ENCODE results near the gene RHCG.
"Not testable (repeated sequence)": the region's sequence is repeated elsewhere in the genome, so short reads cannot be mapped to it uniquely, and the experiment has no call there.

RHCG gene

DNA sequence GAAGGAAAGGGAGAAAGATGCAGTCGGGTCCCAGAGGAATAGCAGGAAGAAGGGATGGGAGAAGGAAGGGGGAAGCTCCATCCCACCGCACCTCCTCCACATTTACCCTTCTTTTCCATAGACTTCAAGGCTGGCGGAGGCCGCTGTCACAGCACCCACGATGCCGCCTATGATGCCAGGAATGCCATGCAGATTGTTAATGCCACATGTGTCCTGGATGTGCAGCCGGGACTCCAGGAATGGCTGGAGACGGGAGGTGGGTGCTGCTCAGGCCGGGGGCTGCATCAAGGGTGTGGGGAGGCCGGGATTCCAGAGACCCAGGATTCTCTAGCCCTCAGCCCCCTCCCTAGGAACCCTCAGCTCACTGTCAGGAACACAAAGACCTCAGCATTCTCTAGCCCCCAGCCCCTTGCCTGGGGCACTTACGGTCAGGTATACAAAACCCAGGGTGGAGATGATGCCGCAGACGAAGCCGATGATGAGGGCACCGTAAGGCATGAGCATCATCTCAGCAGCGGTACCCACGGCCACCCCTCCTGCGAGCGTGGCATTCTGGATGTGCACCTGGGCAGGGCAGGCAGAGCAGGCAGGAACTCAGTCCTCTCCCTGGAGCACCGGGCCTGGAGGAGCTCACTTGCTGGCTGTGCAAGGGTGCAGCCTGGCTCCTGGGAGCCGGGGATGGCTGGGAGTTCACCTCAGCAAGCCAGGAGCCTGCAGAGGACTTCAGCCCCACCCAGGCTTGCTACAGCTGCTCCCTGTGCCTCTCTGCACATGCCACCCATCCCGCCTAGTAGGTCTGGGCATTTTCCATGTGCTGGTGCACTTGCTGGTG, 18.8 kb downstream of the RHCG start:
- no peak for DNase-seq (ENCODE audit: low read depth)

GRCh38 chr15:89475661-89476060, 20.7 kb downstream of the RHCG start:
- DNase-seq (ENCODE audit: low read depth) = no peak

GRCh38 chr15:89472785-89473256, 23.6 kb downstream of the RHCG start:
- DNase-seq (ENCODE audit: low read depth) = no peak

GRCh38 chr15:89469426-89470096, 26.8 kb downstream of the RHCG start:
- DNase-seq (ENCODE audit: low read depth) = no peak

GRCh38 chr15:89468813-89469212, 27.6 kb downstream of the RHCG start:
- DNase-seq (ENCODE audit: low read depth) = not testable (repeated sequence)

DNA sequence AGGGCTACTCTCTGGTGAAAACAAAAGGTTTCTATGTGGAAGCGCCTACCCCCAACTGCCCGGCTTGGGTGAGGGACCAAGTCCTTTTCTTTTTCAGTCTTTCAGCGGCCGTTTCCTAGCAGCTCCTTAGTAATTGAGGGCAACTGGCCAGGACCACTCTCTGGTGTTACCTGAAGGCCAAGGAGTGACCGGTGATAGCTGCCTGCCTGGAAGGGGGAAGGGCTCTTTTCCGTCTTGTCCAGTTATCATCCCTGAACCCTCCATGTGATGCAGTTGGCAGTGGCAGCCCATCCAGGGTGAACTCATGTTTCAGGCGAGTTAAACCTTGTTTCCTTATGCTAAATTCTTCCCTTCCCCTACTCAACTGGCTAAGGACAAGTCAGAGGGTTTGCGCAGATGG, 33.3 kb downstream of the RHCG start:
- no peak for DNase-seq (ENCODE audit: low read depth)

DNA sequence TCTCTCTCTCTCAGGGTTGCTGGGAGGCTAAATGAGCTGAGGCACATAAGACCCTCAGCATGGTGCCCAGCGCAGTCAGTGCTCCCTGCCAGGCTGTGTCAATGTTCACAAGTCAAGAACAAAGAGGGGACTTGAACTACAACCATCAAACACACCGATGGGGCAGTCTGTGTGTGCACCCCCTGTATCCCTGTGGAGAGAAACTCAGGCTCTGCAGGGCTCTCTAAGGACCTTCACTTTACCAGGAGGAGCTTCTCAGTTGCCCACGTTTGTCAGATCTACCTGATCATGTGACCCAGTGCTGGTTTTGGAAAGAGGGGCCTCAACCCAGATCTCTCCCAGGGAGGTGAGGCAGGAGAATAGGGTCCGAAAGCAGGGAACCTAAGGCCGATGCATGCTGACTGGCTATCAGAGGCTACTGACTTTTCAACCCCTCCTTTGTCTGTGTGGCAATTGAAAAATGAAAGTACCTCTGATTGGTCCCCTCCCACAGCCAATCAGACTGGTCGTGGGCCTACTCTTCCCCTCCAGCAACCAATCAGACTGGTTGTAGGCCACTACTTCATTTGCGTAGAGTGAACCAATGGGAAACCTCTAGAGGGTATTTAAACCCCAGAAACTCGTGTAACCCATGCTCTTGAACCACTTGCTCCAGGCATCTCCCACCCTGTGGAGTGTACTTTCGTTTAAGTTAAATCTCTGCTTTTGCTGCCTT, 34.0 kb downstream of the RHCG start:
- no peak for DNase-seq (ENCODE audit: low read depth)

- DNase-seq (ENCODE audit: low read depth) = no peak
Measured at GRCh38 chr15:89461386-89461785, 35.0 kb downstream of the RHCG start.

- DNase-seq (ENCODE audit: low read depth) = no peak
Measured at GRCh38 chr15:89460048-89460447, 36.3 kb downstream of the RHCG start.

DNA sequence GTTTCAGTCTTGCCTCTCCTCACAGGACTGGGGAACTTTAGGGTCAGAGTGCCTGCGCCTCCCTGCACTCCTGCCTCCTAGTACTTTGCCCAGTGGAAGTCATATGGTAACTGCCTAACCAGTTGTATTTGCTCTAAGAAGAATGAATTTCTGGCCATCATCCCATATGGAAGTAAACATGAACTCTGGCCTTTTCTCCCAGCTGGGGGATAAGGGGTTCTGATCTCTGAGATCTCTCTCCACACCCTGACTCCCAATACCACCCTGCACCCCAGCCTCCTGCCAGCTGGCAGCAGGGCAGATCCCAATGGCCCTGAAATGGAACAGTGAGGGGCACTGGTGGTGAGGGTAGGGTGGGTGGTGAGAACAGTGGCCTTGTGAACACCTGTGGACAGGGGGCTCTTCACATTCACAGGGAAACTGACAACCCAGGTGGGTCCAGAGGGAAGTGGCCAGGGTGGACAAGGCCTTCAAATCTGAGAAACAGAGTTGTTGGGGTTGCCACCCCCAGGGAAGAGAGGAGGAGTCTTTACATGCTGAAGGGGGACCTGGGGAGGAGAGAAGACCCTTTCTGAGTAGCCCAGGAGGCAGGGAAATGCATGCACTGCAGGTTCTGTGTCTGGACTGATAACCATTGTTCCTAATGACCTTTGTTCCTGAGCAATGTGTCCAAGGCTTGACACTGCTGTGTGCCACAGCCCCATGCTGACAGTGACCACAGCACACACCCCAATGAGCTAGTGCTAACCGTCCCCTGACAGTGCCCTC, 36.9 kb downstream of the RHCG start:
- DNase-seq (ENCODE audit: low read depth) = no peak

GRCh38 chr15:89458440-89458839, 37.9 kb downstream of the RHCG start:
- DNase-seq (ENCODE audit: low read depth) = no peak

- no peak for DNase-seq (ENCODE audit: low read depth)
Measured at GRCh38 chr15:89457086-89457485, 39.3 kb downstream of the RHCG start.

DNA sequence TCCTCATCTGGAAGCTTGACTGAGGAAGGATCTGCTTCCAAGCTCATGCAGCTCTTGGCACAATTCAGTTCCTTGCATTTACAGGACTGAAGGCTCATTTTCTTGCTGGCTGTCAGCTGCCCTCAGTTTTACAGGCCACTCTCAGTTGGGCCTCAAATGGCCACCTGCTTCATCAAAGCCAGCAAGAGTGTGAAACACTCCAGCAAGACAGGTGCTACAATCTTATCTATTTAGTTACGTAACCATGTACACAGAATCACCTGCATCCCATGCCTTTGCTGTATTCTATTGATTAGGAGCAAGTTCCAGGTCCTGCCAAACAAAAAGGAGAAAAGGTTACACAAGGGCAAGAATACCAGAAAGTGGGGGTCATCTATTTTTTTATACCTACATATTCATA, 40.8 kb downstream of the RHCG start:
- no peak for DNase-seq (ENCODE audit: low read depth)

DNA sequence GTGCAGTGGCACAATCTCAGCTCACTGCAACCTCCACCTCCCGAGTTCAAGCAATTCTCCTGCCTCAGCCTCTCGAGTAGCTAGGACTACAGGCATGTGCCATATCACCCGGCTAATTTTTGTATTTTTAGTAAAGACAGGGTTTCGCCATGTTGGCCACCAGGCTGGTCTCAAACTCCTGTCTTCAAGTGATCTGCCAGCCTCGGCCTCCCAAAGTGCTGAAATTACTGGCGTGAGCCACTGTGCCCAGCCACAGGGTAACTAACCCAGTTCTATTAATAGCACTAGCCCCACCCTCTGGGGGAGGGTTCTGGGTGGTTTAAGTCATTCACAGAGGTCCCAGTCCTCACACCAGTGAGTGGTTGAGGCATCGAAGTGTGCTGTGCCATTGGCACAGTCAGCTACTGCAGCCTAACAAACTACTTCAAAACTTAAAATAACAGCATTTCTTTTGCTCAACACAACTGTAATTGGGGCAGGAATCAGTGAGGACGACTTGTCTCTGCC, 44.0 kb downstream of the RHCG start:
- no peak for DNase-seq (ENCODE audit: low read depth)

DNA sequence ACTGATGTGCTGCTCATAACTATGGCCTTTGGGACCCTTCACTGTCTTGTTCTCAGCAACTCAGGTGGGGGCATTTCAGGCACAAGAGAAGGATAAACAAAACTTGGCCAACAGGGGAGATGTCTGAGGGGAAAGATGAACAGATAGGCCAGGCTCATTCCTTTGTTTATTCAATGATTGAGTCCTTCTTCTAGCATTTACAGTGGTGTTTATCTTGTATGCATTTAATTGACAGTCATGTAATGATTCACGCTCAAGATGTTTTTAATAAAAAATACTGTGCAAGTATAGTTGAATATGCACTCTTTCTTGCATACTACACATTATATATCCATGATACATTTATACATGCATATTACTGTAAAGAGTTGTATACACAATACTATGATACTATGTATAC, 44.5 kb downstream of the RHCG start:
- no peak for DNase-seq (ENCODE audit: low read depth)

- no peak for DNase-seq (ENCODE audit: low read depth)
Measured at GRCh38 chr15:89450076-89451006, 46.0 kb downstream of the RHCG start.

- no peak for DNase-seq (ENCODE audit: low read depth)
Measured at GRCh38 chr15:89448825-89449224, 47.6 kb downstream of the RHCG start.

- DNase-seq (ENCODE audit: low read depth) = no peak
Measured at GRCh38 chr15:89447676-89448075, 48.7 kb downstream of the RHCG start.

DNA sequence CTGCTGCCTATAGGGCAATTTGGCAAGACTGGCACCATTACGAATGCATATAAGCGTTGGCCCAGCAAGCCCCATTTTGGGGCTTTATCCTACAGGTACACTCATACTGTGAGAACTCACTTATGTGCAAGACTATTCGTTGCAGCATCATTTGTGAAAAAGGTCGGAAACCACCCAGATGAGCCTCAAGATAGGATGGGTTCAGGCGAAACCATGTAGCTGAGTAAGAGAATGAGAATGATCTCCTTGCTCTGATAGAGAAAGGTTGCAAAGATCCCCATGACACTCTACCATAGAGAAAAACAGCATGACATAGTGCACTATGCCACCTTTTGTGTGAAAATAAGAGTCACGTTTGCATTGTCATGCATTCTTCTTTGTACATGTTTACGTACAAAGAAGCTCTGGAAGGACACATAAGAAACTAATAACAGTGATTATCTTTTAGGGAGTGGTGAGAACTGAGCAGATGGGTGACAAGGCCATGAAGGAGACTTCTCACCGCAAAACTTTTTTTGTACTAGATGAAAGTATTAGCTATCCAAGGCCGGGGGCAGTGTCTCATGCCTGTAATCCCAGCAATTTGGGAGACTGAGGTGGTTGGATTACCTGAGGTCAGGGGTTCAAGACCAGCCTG, 50.0 kb downstream of the RHCG start:
- DNase-seq (ENCODE audit: low read depth) = no peak

GRCh38 chr15:89445518-89445917, 50.9 kb downstream of the RHCG start:
- no peak for DNase-seq (ENCODE audit: low read depth)
